ENCODE results near the gene HOXB3. TPM values are rescaled to one million over a fixed set of nuclear protein-coding genes. Genes with fewer than 3 reads are reported as not detected.

The HOXB3 gene
- total RNA-seq, 4 donors from 2014 or later: 4.0 to 12.4 (median 4.9) TPM

GRCh38 chr17:48562934-48563333 lies 27.1 kb downstream of the HOXB3 start:
- TF ChIP-seq CTCF (IDR thresholded peaks at IDR 0.05; ENCODE audit: low read depth): no peak

- no peak for TF ChIP-seq CTCF (IDR thresholded peaks at IDR 0.05; ENCODE audit: low read depth)
Measured at GRCh38 chr17:48561884-48562810, 27.9 kb downstream of the HOXB3 start.

GRCh38 chr17:48559840-48560817 lies 29.9 kb downstream of the HOXB3 start:
- TF ChIP-seq CTCF (IDR thresholded peaks at IDR 0.05; ENCODE audit: low read depth): no peak

GRCh38 chr17:48559122-48559839 lies 30.8 kb downstream of the HOXB3 start:
- TF ChIP-seq CTCF (IDR thresholded peaks at IDR 0.05; ENCODE audit: low read depth): no peak

- no peak for TF ChIP-seq CTCF (IDR thresholded peaks at IDR 0.05; ENCODE audit: low read depth)
Measured at GRCh38 chr17:48558831-48559121, 31.3 kb downstream of the HOXB3 start.

GRCh38 chr17:48558057-48558830 lies 31.8 kb downstream of the HOXB3 start:
- TF ChIP-seq CTCF (IDR thresholded peaks at IDR 0.05; ENCODE audit: low read depth): no peak

Measured in subcutaneous adipose tissue (tissue), 4 donors.